Activated gamma-delta T cell treated with anti-CD3 and anti-CD28 coated beads, Interleukin-2, amount 50 U/mL, for 16 hours (primary cell): ENCODE data around the gene THRAP3.

Experiments
- DNase-seq: peaks from one replicate; pipeline ENCODE4 v3.0.0-alpha.2; 2020; ENCODE audit warnings: low read depth

The THRAP3 gene

GRCh38 chr1:36327421-36328087 is 103.3 kb downstream of the THRAP3 start:
- DNase-seq: no peak

- DNase-seq: no peak
Observed at GRCh38 chr1:36328088-36328480, 103.8 kb downstream of the THRAP3 start.

GRCh38 chr1:36328713-36329112 is 104.5 kb downstream of the THRAP3 start:
- DNase-seq: no peak

GRCh38 chr1:36329817-36330216 is 105.6 kb downstream of the THRAP3 start:
- no peak for DNase-seq

- DNase-seq: no peak
Observed at GRCh38 chr1:36330940-36331339, 106.7 kb downstream of the THRAP3 start.

- no peak for DNase-seq
Observed at GRCh38 chr1:36337830-36338229, 113.6 kb downstream of the THRAP3 start.

- no peak for DNase-seq
Observed at GRCh38 chr1:36339215-36339614, 115.0 kb downstream of the THRAP3 start.

GRCh38 chr1:36339615-36340014 is 115.4 kb downstream of the THRAP3 start:
- no peak for DNase-seq

GRCh38 chr1:36341626-36342320 is 117.5 kb downstream of the THRAP3 start:
- no peak for DNase-seq

GRCh38 chr1:36342426-36343185 is 118.4 kb downstream of the THRAP3 start:
- DNase-seq: peak; percentile 29

GRCh38 chr1:36343651-36344394 is 119.6 kb downstream of the THRAP3 start:
- no peak for DNase-seq

- no peak for DNase-seq
Observed at GRCh38 chr1:36344395-36344680, 120.1 kb downstream of the THRAP3 start.

- DNase-seq: no peak
Observed at GRCh38 chr1:36345353-36345752, 121.1 kb downstream of the THRAP3 start.

- DNase-seq: no peak
Observed at GRCh38 chr1:36346741-36347370, 122.6 kb downstream of the THRAP3 start.

- DNase-seq: no peak
Observed at GRCh38 chr1:36349241-36349671, 125.0 kb downstream of the THRAP3 start.

- DNase-seq: no peak
Observed at GRCh38 chr1:36349839-36350238, 125.6 kb downstream of the THRAP3 start.

- DNase-seq: peak; percentile 14
Observed at GRCh38 chr1:36350659-36351226, 126.5 kb downstream of the THRAP3 start.

- no peak for DNase-seq
Observed at GRCh38 chr1:36351227-36351977, 127.2 kb downstream of the THRAP3 start.

GRCh38 chr1:36352125-36352909 is 128.1 kb downstream of the THRAP3 start:
- no peak for DNase-seq
